ENCODE measurements around the gene MLF1.

Gene MLF1, protein sequence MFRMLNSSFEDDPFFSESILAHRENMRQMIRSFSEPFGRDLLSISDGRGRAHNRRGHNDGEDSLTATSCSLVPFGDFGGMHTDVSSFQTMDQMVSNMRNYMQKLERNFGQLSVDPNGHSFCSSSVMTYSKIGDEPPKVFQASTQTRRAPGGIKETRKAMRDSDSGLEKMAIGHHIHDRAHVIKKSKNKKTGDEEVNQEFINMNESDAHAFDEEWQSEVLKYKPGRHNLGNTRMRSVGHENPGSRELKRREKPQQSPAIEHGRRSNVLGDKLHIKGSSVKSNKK

DNA sequence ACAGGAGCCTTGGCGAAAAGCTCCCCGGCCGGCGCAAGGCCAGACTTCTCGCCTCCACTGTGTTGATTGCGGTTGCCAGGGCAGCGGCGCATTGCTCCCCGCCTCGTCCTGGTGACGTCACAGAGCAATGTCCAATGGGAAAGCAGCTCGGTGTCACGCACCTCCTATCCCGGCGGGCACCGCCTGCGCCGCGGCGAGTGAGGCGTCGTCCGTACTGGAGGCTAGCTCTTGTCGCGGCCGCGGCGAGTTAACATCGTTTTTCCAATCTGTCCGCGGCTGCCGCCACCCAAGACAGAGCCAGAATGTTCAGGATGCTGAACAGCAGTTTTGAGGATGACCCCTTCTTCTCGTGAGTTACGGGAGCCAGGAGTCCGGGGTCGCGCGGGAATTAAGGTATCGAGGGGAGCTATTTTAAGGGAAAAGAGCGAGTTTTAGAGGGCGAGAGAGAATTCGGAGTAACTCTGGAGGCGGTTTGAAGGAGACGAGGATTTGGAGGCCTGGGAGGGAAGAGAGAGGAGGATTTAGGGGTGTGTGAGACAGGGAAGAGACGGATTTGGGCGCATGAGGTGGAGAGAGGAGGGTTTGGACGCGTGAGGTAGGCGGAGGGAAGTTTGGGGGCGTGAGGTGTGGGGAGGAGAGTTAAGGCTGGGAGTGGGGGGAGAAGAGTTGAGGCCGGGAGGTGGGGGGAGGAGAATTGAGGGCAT lies at the start of gene MLF1:
TSS of gene MLF1 (plus strand) at position 196 of the 704 bp plus-strand sequence. CDS start at position 303, 107 bp downstream.
- Histone ChIP-seq H3K79me2 (peaks cover 9% of the 10 kb centered on the region), H3K9ac (peak within 1 kb of the TSS; percentile 81), H3K4me1 (peaks cover 4% of the 10 kb centered on the region), H2AFZ (peak within 1 kb of the TSS; percentile 100), H3K4me3 (ENCODE audit: low read depth, low read length) (peak within 1 kb of the TSS; percentile 88), H3K27me3 (ENCODE audit: control insufficient read depth, insufficient read depth, low read length) (no peaks in the 10 kb centered on the region), H3K4me2 (ENCODE audit: low read length) (peak within 1 kb of the TSS; percentile 91), H3K36me3 (ENCODE audit: control insufficient read depth, insufficient read depth, low read length) (no peaks in the 10 kb centered on the region), H3K27ac (peak within 1 kb of the TSS; percentile 51), H3K9me3 (ENCODE audit: control insufficient read depth, low read length) (no peaks in the 10 kb centered on the region)
- TF ChIP-seq, protein P1, sequence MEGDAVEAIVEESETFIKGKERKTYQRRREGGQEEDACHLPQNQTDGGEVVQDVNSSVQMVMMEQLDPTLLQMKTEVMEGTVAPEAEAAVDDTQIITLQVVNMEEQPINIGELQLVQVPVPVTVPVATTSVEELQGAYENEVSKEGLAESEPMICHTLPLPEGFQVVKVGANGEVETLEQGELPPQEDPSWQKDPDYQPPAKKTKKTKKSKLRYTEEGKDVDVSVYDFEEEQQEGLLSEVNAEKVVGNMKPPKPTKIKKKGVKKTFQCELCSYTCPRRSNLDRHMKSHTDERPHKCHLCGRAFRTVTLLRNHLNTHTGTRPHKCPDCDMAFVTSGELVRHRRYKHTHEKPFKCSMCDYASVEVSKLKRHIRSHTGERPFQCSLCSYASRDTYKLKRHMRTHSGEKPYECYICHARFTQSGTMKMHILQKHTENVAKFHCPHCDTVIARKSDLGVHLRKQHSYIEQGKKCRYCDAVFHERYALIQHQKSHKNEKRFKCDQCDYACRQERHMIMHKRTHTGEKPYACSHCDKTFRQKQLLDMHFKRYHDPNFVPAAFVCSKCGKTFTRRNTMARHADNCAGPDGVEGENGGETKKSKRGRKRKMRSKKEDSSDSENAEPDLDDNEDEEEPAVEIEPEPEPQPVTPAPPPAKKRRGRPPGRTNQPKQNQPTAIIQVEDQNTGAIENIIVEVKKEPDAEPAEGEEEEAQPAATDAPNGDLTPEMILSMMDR (IDR thresholded peaks at IDR 0.05): no peak

DNA sequence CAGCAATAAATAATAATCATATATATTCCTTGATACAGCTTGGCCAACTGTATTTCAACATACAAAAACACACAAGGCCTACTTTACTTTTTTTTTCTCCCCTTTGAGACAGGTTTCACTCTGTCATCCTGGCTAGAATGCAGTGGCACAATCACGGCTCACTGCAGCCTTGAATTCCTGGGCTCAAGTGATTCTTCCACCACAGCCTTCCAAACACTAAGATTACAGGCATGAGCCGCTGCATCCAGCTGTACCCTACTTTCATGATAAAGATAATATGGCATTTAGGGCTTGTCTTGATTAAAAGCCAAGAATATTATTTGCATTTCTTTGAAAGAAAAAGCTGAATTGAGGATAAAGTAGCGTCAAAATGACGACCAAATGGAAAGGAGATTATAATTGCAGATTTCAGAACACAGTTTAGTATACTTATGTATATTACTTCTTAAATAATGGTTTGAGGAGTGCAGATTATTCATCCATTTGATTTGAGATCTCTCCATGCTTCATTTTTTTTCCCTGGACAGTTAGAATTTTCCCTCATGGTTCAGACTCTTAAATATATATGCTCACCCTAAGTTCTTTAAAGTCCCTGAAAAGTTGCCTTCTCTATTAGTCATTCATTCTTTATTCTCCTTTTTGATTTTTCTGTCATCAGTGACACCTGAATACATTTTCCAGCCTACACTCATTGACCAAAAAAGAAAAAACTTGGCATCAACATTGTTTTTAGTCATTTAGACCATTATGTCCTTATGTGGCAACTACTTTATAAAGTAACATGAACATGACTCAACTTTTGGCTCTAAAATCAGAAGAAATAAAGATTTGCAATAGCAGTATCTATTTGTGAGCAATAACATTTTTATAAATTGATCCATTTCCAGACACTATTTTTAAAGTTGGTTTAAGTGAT lies 48.5 kb upstream of the MLF1 start:
- no peak overlapping the region for H2AFZ ChIP-seq
- no peaks in the 10 kb centered on the region for H3K27me3 ChIP-seq (ENCODE audit: control insufficient read depth, insufficient read depth, low read length)
- H3K9ac ChIP-seq: no peak overlapping the region
- no peak overlapping the region for H3K4me2 ChIP-seq (ENCODE audit: low read length)
- no peaks in the 10 kb centered on the region for H3K4me1 ChIP-seq
- H3K9me3 ChIP-seq (ENCODE audit: control insufficient read depth, low read length): no peaks in the 10 kb centered on the region
- no peak overlapping the region for H3K4me3 ChIP-seq (ENCODE audit: low read depth, low read length)
- H3K36me3 ChIP-seq (ENCODE audit: control insufficient read depth, insufficient read depth, low read length): no peaks in the 10 kb centered on the region
- TF ChIP-seq, protein P1 (IDR thresholded peaks at IDR 0.05): no peak
- H3K27ac ChIP-seq: no peak overlapping the region
- no peaks in the 10 kb centered on the region for H3K79me2 ChIP-seq

DNA sequence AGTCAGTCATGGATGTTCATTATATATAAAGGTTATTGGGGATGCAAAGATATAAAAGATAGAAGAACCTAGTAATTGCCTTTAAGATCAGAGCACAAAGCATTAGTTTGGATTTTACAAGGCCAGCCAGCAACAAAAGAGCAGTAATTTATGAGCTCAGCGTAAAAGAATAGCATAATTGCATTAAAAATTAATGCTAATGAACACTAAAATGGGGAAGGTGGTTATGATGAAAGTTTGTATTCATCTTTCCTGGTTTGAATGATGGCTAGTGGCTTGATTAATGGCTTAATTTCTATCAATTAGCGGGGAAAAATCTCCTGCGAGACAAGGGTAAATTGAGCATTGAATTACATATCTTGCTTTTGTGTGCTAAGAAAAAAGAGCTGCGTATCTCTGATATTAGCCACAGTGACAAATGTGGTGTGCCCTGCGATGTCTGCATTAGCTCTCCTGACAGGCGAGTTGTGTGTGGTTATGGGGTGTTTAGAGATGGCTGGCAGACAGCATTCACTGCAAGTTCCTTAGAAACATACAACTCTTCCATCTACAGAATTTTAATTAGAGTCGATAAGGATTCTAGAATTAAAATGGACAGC lies 42.8 kb upstream of the MLF1 start:
- Histone ChIP-seq H3K27ac (no peak overlapping the region), H3K9ac (no peak overlapping the region), H3K4me2 (ENCODE audit: low read length) (no peak overlapping the region), H3K36me3 (ENCODE audit: control insufficient read depth, insufficient read depth, low read length) (no peaks in the 10 kb centered on the region), H3K79me2 (no peaks in the 10 kb centered on the region), H3K27me3 (ENCODE audit: control insufficient read depth, insufficient read depth, low read length) (no peaks in the 10 kb centered on the region), H3K4me1 (no peaks in the 10 kb centered on the region), H3K4me3 (ENCODE audit: low read depth, low read length) (no peak overlapping the region), H2AFZ (no peak overlapping the region), H3K9me3 (ENCODE audit: control insufficient read depth, low read length) (no peaks in the 10 kb centered on the region)
- TF ChIP-seq, protein P1 (IDR thresholded peaks at IDR 0.05): no peak

DNA sequence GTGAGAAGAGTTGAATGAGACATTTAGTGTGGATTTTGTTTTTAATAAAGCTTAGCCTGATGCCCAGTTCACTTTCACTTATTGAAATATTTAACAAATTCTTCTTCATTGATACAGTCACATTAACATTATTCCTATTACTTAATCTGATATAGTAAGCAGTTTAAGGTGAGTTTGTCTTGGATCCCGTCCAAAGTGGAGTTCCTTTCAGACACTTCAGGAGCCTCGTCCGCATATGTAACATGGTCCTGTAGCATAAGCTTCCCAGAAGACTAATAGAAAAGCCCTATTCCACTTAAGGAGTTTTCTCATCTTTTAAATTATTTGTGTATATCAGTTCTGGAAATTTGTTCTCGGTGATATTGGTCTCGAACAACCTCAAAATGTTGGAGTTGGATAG lies 39.7 kb upstream of the MLF1 start:
- no peaks in the 10 kb centered on the region for H3K27me3 ChIP-seq (ENCODE audit: control insufficient read depth, insufficient read depth, low read length)
- no peaks in the 10 kb centered on the region for H3K4me1 ChIP-seq
- no peak overlapping the region for H3K27ac ChIP-seq
- no peak overlapping the region for H3K9ac ChIP-seq
- H2AFZ ChIP-seq: no peak overlapping the region
- H3K4me3 ChIP-seq (ENCODE audit: low read depth, low read length): no peak overlapping the region
- no peaks in the 10 kb centered on the region for H3K79me2 ChIP-seq
- no peaks in the 10 kb centered on the region for H3K36me3 ChIP-seq (ENCODE audit: control insufficient read depth, insufficient read depth, low read length)
- TF ChIP-seq, protein P1 (IDR thresholded peaks at IDR 0.05): no peak
- H3K9me3 ChIP-seq (ENCODE audit: control insufficient read depth, low read length): no peaks in the 10 kb centered on the region
- no peak overlapping the region for H3K4me2 ChIP-seq (ENCODE audit: low read length)
